Measurements from ENCODE around the gene SPPL2A.

The SPPL2A gene

GRCh38 chr15:50686469-50687301, 78.8 kb downstream of the SPPL2A start, which contains the start of gene TRPM7:
Gene TRPM7, minus strand, starts transcription at chr15:50686797. Its CDS starts 264 bp downstream, at chr15:50686533.
- peak within 1 kb of the TSS; percentile 98 for H2AFZ ChIP-seq (ENCODE audit: low read depth, low read length)
- H3K4me3 ChIP-seq (ENCODE audit: low read depth in 1 of 2, low read length in 2 of 2) = peak within 1 kb of the TSS; percentile 99
- peaks cover 44% of the 10 kb centered on the region for H3K4me1 ChIP-seq (ENCODE audit: insufficient read depth, low read length)
- peaks cover 24% of the 10 kb centered on the region; the same call in 1 of the 2 replicates for H4K20me1 ChIP-seq (ENCODE audit: insufficient read depth, low read length)
- peaks cover 28% of the 10 kb centered on the region for H3K36me3 ChIP-seq (ENCODE audit: insufficient read depth, low read length)
- peak within 1 kb of the TSS; percentile 96 for H3K27ac ChIP-seq (ENCODE audit: low read length)
- H3K27me3 ChIP-seq (ENCODE audit: insufficient read depth, low read length, poor library complexity) = no peaks in the 10 kb centered on the region
- H3K4me2 ChIP-seq (ENCODE audit: insufficient read depth, low read length) = peak within 1 kb of the TSS; percentile 66
- no peaks in the 10 kb centered on the region for H3K9me3 ChIP-seq (ENCODE audit: insufficient read depth, low read length, severe bottlenecking)
- peak within 1 kb of the TSS; percentile 93 for H3K9ac ChIP-seq (ENCODE audit: low read depth, low read length)
- peak; percentile 85 for DNase-seq
- peaks cover 59% of the 10 kb centered on the region for H3K79me2 ChIP-seq (ENCODE audit: insufficient read depth, low read length)
- no peak for TF ChIP-seq EZH2 (IDR thresholded peaks at IDR 0.05; ENCODE audit: borderline replicate concordance, low read depth, low read length, severe bottlenecking)
- TF ChIP-seq, protein P1, sequence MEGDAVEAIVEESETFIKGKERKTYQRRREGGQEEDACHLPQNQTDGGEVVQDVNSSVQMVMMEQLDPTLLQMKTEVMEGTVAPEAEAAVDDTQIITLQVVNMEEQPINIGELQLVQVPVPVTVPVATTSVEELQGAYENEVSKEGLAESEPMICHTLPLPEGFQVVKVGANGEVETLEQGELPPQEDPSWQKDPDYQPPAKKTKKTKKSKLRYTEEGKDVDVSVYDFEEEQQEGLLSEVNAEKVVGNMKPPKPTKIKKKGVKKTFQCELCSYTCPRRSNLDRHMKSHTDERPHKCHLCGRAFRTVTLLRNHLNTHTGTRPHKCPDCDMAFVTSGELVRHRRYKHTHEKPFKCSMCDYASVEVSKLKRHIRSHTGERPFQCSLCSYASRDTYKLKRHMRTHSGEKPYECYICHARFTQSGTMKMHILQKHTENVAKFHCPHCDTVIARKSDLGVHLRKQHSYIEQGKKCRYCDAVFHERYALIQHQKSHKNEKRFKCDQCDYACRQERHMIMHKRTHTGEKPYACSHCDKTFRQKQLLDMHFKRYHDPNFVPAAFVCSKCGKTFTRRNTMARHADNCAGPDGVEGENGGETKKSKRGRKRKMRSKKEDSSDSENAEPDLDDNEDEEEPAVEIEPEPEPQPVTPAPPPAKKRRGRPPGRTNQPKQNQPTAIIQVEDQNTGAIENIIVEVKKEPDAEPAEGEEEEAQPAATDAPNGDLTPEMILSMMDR (IDR thresholded peaks at IDR 0.05; ENCODE audit: borderline replicate concordance, extremely low read depth, low read length, poor library complexity, severe bottlenecking) = no peak
- peak; percentile 80 for ATAC-seq (ENCODE audit: insufficient read depth, low read depth)

GRCh38 chr15:50685976-50686468, 79.5 kb downstream of the SPPL2A start:
- H3K9ac ChIP-seq (ENCODE audit: low read depth, low read length) = peak overlapping the region; percentile 93
- peaks cover 30% of the 10 kb centered on the region; the same call in 1 of the 2 replicates for H4K20me1 ChIP-seq (ENCODE audit: insufficient read depth, low read length)
- peak overlapping the region; percentile 98 for H2AFZ ChIP-seq (ENCODE audit: low read depth, low read length)
- peaks cover 28% of the 10 kb centered on the region for H3K36me3 ChIP-seq (ENCODE audit: insufficient read depth, low read length)
- H3K27ac ChIP-seq (ENCODE audit: low read length) = peak overlapping the region; percentile 89
- TF ChIP-seq, protein P1 (IDR thresholded peaks at IDR 0.05; ENCODE audit: borderline replicate concordance, extremely low read depth, low read length, poor library complexity, severe bottlenecking) = no peak
- no peak for TF ChIP-seq EZH2 (IDR thresholded peaks at IDR 0.05; ENCODE audit: borderline replicate concordance, low read depth, low read length, severe bottlenecking)
- H3K27me3 ChIP-seq (ENCODE audit: insufficient read depth, low read length, poor library complexity) = no peaks in the 10 kb centered on the region
- DNase-seq (peak; percentile 54), ATAC-seq (ENCODE audit: insufficient read depth, low read depth) (peak; percentile 66)
- peak overlapping the region; percentile 66 for H3K4me2 ChIP-seq (ENCODE audit: insufficient read depth, low read length)
- H3K79me2 ChIP-seq (ENCODE audit: insufficient read depth, low read length) = peaks cover 65% of the 10 kb centered on the region
- H3K4me3 ChIP-seq (ENCODE audit: low read depth in 1 of 2, low read length in 2 of 2) = peak overlapping the region; percentile 99
- H3K4me1 ChIP-seq (ENCODE audit: insufficient read depth, low read length) = peaks cover 48% of the 10 kb centered on the region
- H3K9me3 ChIP-seq (ENCODE audit: insufficient read depth, low read length, severe bottlenecking) = no peaks in the 10 kb centered on the region

- Histone ChIP-seq H3K9ac (ENCODE audit: low read depth, low read length) (peak overlapping the region; percentile 93), H3K9me3 (ENCODE audit: insufficient read depth, low read length, severe bottlenecking) (no peaks in the 10 kb centered on the region), H3K79me2 (ENCODE audit: insufficient read depth, low read length) (peaks cover 72% of the 10 kb centered on the region), H3K4me1 (ENCODE audit: insufficient read depth, low read length) (peaks cover 48% of the 10 kb centered on the region), H4K20me1 (ENCODE audit: insufficient read depth, low read length) (peaks cover 30% of the 10 kb centered on the region; the same call in 1 of the 2 replicates), H3K27ac (ENCODE audit: low read length) (peak overlapping the region; percentile 89), H2AFZ (ENCODE audit: low read depth, low read length) (peak overlapping the region; percentile 98; the same call in 1 of the 2 replicates), H3K4me3 (ENCODE audit: low read depth in 1 of 2, low read length in 2 of 2) (peak overlapping the region; percentile 99), H3K4me2 (ENCODE audit: insufficient read depth, low read length) (peak overlapping the region; percentile 66), H3K36me3 (ENCODE audit: insufficient read depth, low read length) (peaks cover 28% of the 10 kb centered on the region), H3K27me3 (ENCODE audit: insufficient read depth, low read length, poor library complexity) (no peaks in the 10 kb centered on the region)
- TF ChIP-seq, protein P1 (IDR thresholded peaks at IDR 0.05; ENCODE audit: borderline replicate concordance, extremely low read depth, low read length, poor library complexity, severe bottlenecking) = no peak
- TF ChIP-seq EZH2 (IDR thresholded peaks at IDR 0.05; ENCODE audit: borderline replicate concordance, low read depth, low read length, severe bottlenecking) = no peak
- ATAC-seq (ENCODE audit: insufficient read depth, low read depth) (no peak; the same call in 2 of the 3 replicates), DNase-seq (no peak)
Observed at GRCh38 chr15:50685191-50685975, 80.1 kb downstream of the SPPL2A start.

All from DND-41 (cell line).